Peyer's patch (tissue), 4 donors: ENCODE measurements around the gene ACSL1.

Experiments used
- CTCF ChIP-seq, 6 experiments: fragments of 450-650 bp in 4 of 6; fragments of 200-600 bp in 2 of 6; sonication (generic) in 1 of 6; IDR thresholded peaks; one replicate each; pipeline ENCODE4 v1.5.1; 2017 to 2019; ENCODE audit warnings: antibody characterized with exemption in 6 of 6, mild to moderate bottlenecking in 3 of 6, moderate library complexity in 1 of 6
- POLR2A ChIP-seq, 2 donors: fragments of 450-650 bp; IDR thresholded peaks; one replicate each; pipeline ENCODE4 v1.5.1; 2017; ENCODE audit warnings: antibody characterized with exemption in 2 of 2, mild to moderate bottlenecking in 2 of 2, moderate library complexity in 2 of 2

GRCh38 chr4:184787766-184788503 lies 37.8 kb downstream of the ACSL1 start:
- TF ChIP-seq CTCF (IDR thresholded peaks at IDR 0.05) (no peak), POLR2A (IDR thresholded peaks at IDR 0.05) (no peak)
